ENCODE measurements around the gene VAMP3.
"Not testable (repeated sequence)": the region's sequence is repeated elsewhere in the genome, so short reads cannot be mapped to it uniquely, and the experiment has no call there.

VAMP3 gene

DNA sequence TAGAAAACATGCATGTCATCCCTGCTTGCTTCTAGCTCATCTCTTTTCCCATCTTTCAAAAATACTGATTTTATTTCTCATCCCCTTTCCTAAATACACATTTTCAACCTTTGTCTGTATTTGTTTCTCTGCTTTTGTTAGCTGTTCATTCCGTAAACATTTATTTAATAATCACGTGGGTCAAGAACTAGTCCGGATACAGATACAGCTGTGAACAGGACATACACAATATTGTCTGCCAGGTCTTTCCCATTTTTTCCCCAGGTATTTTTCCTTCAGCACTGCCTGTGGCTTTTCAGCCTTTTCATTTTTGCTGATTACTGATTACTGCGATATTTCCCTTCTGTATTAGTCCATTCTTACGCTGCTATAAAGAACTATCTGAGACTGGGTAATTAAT, 18.7 kb downstream of the VAMP3 start:
- no peak overlapping the region for H3K27ac ChIP-seq (ENCODE audit: low read depth, low read length, poor library complexity, severe bottlenecking)
- no peaks in the 10 kb centered on the region for H3K9me2 ChIP-seq (ENCODE audit: low read depth, low read length)
- H3F3A ChIP-seq (ENCODE audit: insufficient read depth, low read length) = no peaks in the 10 kb centered on the region
- TF ChIP-seq, protein P1, sequence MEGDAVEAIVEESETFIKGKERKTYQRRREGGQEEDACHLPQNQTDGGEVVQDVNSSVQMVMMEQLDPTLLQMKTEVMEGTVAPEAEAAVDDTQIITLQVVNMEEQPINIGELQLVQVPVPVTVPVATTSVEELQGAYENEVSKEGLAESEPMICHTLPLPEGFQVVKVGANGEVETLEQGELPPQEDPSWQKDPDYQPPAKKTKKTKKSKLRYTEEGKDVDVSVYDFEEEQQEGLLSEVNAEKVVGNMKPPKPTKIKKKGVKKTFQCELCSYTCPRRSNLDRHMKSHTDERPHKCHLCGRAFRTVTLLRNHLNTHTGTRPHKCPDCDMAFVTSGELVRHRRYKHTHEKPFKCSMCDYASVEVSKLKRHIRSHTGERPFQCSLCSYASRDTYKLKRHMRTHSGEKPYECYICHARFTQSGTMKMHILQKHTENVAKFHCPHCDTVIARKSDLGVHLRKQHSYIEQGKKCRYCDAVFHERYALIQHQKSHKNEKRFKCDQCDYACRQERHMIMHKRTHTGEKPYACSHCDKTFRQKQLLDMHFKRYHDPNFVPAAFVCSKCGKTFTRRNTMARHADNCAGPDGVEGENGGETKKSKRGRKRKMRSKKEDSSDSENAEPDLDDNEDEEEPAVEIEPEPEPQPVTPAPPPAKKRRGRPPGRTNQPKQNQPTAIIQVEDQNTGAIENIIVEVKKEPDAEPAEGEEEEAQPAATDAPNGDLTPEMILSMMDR (IDR thresholded peaks at IDR 0.05; ENCODE audit: low read length) = no peak
- TF ChIP-seq EZH2 (IDR thresholded peaks at IDR 0.05; ENCODE audit: borderline replicate concordance, low read length) = no peak
- H3K4me2 ChIP-seq (ENCODE audit: low read length) = no peak overlapping the region
- no peak overlapping the region for H3K9ac ChIP-seq (ENCODE audit: low read length)
- no peaks in the 10 kb centered on the region for H3K79me2 ChIP-seq (ENCODE audit: insufficient read depth, low read length)
- no peaks in the 10 kb centered on the region for H4K20me1 ChIP-seq (ENCODE audit: insufficient read depth, low read length)
- H3K27me3 ChIP-seq (ENCODE audit: insufficient read depth, low read length) = no peaks in the 10 kb centered on the region
- H3K4me3 ChIP-seq (ENCODE audit: low read depth, low read length, poor library complexity, severe bottlenecking) = no peak overlapping the region
- H3K4me1 ChIP-seq (ENCODE audit: insufficient read depth, low read length, severe bottlenecking) = no peaks in the 10 kb centered on the region
- H3K36me3 ChIP-seq (ENCODE audit: insufficient read depth, low read length) = no peaks in the 10 kb centered on the region
- H2AFZ ChIP-seq (ENCODE audit: low read length) = no peak overlapping the region
- H3K9me3 ChIP-seq (ENCODE audit: low read length) = peaks cover 6% of the 10 kb centered on the region; the same call in 1 of the 2 replicates

DNA sequence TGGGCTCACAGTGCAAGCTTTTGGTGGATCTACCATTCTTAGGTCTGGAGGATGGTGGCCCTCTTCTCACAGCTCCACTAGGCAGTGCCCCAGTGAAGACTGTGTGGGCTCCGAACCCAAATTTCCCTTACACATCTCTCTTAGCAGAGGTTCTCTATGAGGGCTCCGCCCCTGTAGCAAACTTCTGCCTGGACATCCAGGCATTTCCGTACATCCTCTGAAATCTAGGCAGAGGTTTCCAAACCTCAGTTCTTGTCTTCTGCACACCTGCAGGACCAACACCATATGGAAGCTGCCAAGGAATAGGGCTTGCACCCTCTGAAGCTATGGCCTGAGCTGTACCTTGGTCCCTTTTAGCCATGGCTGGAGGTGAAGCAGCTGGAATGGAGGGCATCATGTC, 19.9 kb downstream of the VAMP3 start:
- not testable (repeated sequence) for H3K27ac ChIP-seq (ENCODE audit: low read depth, low read length, poor library complexity, severe bottlenecking); H3K4me1 ChIP-seq (ENCODE audit: insufficient read depth, low read length, severe bottlenecking); H3K4me3 ChIP-seq (ENCODE audit: low read depth, low read length, poor library complexity, severe bottlenecking); H3K9me3 ChIP-seq (ENCODE audit: low read length); H3K36me3 ChIP-seq (ENCODE audit: insufficient read depth, low read length); H3K9me2 ChIP-seq (ENCODE audit: low read depth, low read length); H3K79me2 ChIP-seq (ENCODE audit: insufficient read depth, low read length); H3F3A ChIP-seq (ENCODE audit: insufficient read depth, low read length); H3K9ac ChIP-seq (ENCODE audit: low read length); H4K20me1 ChIP-seq (ENCODE audit: insufficient read depth, low read length); H2AFZ ChIP-seq (ENCODE audit: low read length); H3K27me3 ChIP-seq (ENCODE audit: insufficient read depth, low read length); H3K4me2 ChIP-seq (ENCODE audit: low read length)

DNA sequence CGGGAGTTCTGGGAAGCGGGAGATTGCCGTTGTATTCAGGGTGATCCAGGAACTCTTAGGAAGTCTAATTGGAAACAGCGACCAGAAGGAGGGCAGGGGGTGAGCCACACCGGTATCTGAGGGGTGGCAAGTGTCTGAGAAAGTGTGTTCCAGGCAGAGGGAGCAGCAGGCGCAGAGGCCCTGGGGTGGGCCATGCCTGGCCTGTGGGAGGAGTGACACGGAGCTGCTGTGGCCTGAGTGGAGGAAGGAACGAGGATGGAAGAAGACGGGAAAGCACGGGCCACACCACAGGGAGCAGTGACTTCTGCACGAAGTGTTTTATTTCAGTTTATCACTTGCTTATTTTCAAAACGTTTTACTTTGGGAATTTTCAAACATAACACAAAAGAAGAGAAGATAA, 24.3 kb downstream of the VAMP3 start:
- Histone ChIP-seq H3K9ac (ENCODE audit: low read length) (no peak overlapping the region), H4K20me1 (ENCODE audit: insufficient read depth, low read length) (no peaks in the 10 kb centered on the region), H3F3A (ENCODE audit: insufficient read depth, low read length) (no peaks in the 10 kb centered on the region), H3K4me2 (ENCODE audit: low read length) (no peak overlapping the region), H3K27me3 (ENCODE audit: insufficient read depth, low read length) (no peaks in the 10 kb centered on the region), H3K4me1 (ENCODE audit: insufficient read depth, low read length, severe bottlenecking) (no peaks in the 10 kb centered on the region), H3K9me3 (ENCODE audit: low read length) (0 out of 2 replicates have a peak, but pooled peaks cover 3% of the 10 kb centered on the region), H3K27ac (ENCODE audit: low read depth, low read length, poor library complexity, severe bottlenecking) (no peak overlapping the region), H2AFZ (ENCODE audit: low read length) (no peak overlapping the region), H3K9me2 (ENCODE audit: low read depth, low read length) (no peaks in the 10 kb centered on the region), H3K79me2 (ENCODE audit: insufficient read depth, low read length) (no peaks in the 10 kb centered on the region), H3K36me3 (ENCODE audit: insufficient read depth, low read length) (no peaks in the 10 kb centered on the region), H3K4me3 (ENCODE audit: low read depth, low read length, poor library complexity, severe bottlenecking) (no peak overlapping the region)
- TF ChIP-seq, protein P1 (IDR thresholded peaks at IDR 0.05; ENCODE audit: low read length) = no peak
- no peak for TF ChIP-seq EZH2 (IDR thresholded peaks at IDR 0.05; ENCODE audit: borderline replicate concordance, low read length)

DNA sequence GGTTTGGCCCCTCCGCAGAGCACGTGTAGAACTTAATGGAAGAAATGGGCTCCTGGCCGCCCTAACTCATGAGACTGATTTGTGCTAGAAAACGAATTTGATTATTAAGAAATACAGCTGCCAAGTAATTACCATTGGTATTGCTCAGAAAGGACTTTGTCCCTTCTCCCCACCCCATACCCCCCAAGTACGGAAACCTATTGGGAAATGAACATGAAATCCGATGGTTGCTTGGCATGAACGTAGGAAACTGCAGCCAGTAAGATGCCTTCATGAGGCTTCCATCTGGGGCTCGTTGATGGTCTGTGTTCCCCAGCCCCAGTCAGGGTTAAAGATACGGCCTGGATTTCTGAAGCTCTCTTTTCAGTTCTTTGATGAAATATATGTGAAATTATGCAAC, 34.4 kb downstream of the VAMP3 start:
- no peaks in the 10 kb centered on the region for H4K20me1 ChIP-seq (ENCODE audit: insufficient read depth, low read length)
- H3K9ac ChIP-seq (ENCODE audit: low read length) = no peak overlapping the region
- no peaks in the 10 kb centered on the region for H3K79me2 ChIP-seq (ENCODE audit: insufficient read depth, low read length)
- H3K9me2 ChIP-seq (ENCODE audit: low read depth, low read length) = no peaks in the 10 kb centered on the region
- no peaks in the 10 kb centered on the region for H3K27me3 ChIP-seq (ENCODE audit: insufficient read depth, low read length)
- no peak overlapping the region for H3K27ac ChIP-seq (ENCODE audit: low read depth, low read length, poor library complexity, severe bottlenecking)
- no peak for TF ChIP-seq EZH2 (IDR thresholded peaks at IDR 0.05; ENCODE audit: borderline replicate concordance, low read length)
- TF ChIP-seq, protein P1 (IDR thresholded peaks at IDR 0.05; ENCODE audit: low read length) = no peak
- no peaks in the 10 kb centered on the region for H3K36me3 ChIP-seq (ENCODE audit: insufficient read depth, low read length)
- H3F3A ChIP-seq (ENCODE audit: insufficient read depth, low read length) = no peaks in the 10 kb centered on the region
- H3K4me3 ChIP-seq (ENCODE audit: low read depth, low read length, poor library complexity, severe bottlenecking) = no peak overlapping the region
- H3K4me2 ChIP-seq (ENCODE audit: low read length) = no peak overlapping the region
- H3K4me1 ChIP-seq (ENCODE audit: insufficient read depth, low read length, severe bottlenecking) = no peaks in the 10 kb centered on the region
- no peak overlapping the region for H2AFZ ChIP-seq (ENCODE audit: low read length)
- no peaks in the 10 kb centered on the region for H3K9me3 ChIP-seq (ENCODE audit: low read length)

Data from OCI-LY1 (cell line).